ENCODE measurements around the gene ITLN1.

- no peak for TF ChIP-seq ZNF155 (tag by site-specific recombination; IDR thresholded peaks at IDR 0.05)
- no peak for TF ChIP-seq ZSCAN23 (tag by site-specific recombination; IDR thresholded peaks at IDR 0.05)
- TF ChIP-seq ZNF214 (tag by site-specific recombination; IDR thresholded peaks at IDR 0.05; ENCODE audit: borderline replicate concordance) = no peak
- no peak for TF ChIP-seq ZNF354C (tag by site-specific recombination; IDR thresholded peaks at IDR 0.05; ENCODE audit: borderline replicate concordance, low read depth)
- no peak for TF ChIP-seq ZNF768 (tag by site-specific recombination; IDR thresholded peaks at IDR 0.05)
- TF ChIP-seq ZSCAN5A (tag by site-specific recombination; IDR thresholded peaks at IDR 0.05) = no peak
- no peak for TF ChIP-seq ZNF248 (tag by site-specific recombination; IDR thresholded peaks at IDR 0.05)
- TF ChIP-seq ZNF600 (tag by site-specific recombination; IDR thresholded peaks at IDR 0.05) = no peak
- TF ChIP-seq ZNF501 (tag by site-specific recombination; IDR thresholded peaks at IDR 0.05) = no peak
- no peak for TF ChIP-seq ZNF704 (tag by site-specific recombination; IDR thresholded peaks at IDR 0.05)
- no peak for TF ChIP-seq CTCF (tag by site-specific recombination; IDR thresholded peaks at IDR 0.05)
- no peak for TF ChIP-seq REPIN1 (tag by site-specific recombination; IDR thresholded peaks at IDR 0.05; ENCODE audit: low read depth)
- TF ChIP-seq KLF1 (tag by site-specific recombination; IDR thresholded peaks at IDR 0.05) = no peak
Observed at GRCh38 chr1:160916666-160917065, 31.7 kb upstream of the ITLN1 start.
